CD4-positive, alpha-beta T cell treated with Interleukin-1 beta for 1 hour (primary cell): Measurements from ENCODE around the gene STXBP1.

ENCODE experiments used
- DNase-seq, 2 donors: peaks; one replicate each; pipeline ENCODE4 v3.0.0-alpha.2; 2020 to 2022

The STXBP1 gene

GRCh38 chr9:127694890-127695720, 83.0 kb downstream of the STXBP1 start:
- no peak for DNase-seq

GRCh38 chr9:127697575-127697974, 85.5 kb downstream of the STXBP1 start:
- no peak for DNase-seq

- DNase-seq = no peak
Observed at GRCh38 chr9:127698386-127698785, 86.3 kb downstream of the STXBP1 start.

- DNase-seq = peak; percentile 92 to 93
Observed at GRCh38 chr9:127698985-127699670, 87.1 kb downstream of the STXBP1 start.

- no peak for DNase-seq
Observed at GRCh38 chr9:127700140-127700539, 88.1 kb downstream of the STXBP1 start.

- no peak for DNase-seq
Observed at GRCh38 chr9:127700594-127701255, 88.6 kb downstream of the STXBP1 start.

GRCh38 chr9:127703289-127703946, 91.3 kb downstream of the STXBP1 start:
- DNase-seq = no peak

- no peak for DNase-seq
Observed at GRCh38 chr9:127705577-127706379, 93.7 kb downstream of the STXBP1 start.

GRCh38 chr9:127706836-127707241, 94.8 kb downstream of the STXBP1 start, which contains the start of gene CFAP157:
Gene CFAP157, plus strand, starts transcription at chr9:127706988. Its CDS starts 44 bp downstream, at chr9:127707032.
- no peak for DNase-seq

- peak; percentile 46 to 72 for DNase-seq
Observed at GRCh38 chr9:127707766-127708165, 95.7 kb downstream of the STXBP1 start.

- DNase-seq = no peak
Observed at GRCh38 chr9:127708952-127709587, 97.0 kb downstream of the STXBP1 start.

- DNase-seq = no peak
Observed at GRCh38 chr9:127710204-127710783, 98.2 kb downstream of the STXBP1 start.

GRCh38 chr9:127711226-127711701, 99.2 kb downstream of the STXBP1 start:
- peak in 1 of 2 donors; percentile 20 for DNase-seq

GRCh38 chr9:127711831-127712274, 99.8 kb downstream of the STXBP1 start:
- DNase-seq = no peak

GRCh38 chr9:127712371-127712770, 100.3 kb downstream of the STXBP1 start:
- no peak for DNase-seq

- DNase-seq = no peak
Observed at GRCh38 chr9:127712867-127713266, 100.8 kb downstream of the STXBP1 start.

- no peak for DNase-seq
Observed at GRCh38 chr9:127714020-127714750, 102.1 kb downstream of the STXBP1 start.

- DNase-seq = peak in 1 of 2 donors; percentile 13
Observed at GRCh38 chr9:127714951-127715469, 102.9 kb downstream of the STXBP1 start.

- peak; percentile 95 to 96 for DNase-seq
Observed at GRCh38 chr9:127715470-127716337, 103.6 kb downstream of the STXBP1 start, which contains the start of the genes PTRH1 and TTC16. Gene PTRH1, minus strand, starts transcription at chr9:127715663. Its CDS starts 24 bp downstream, at chr9:127715639. Gene TTC16, plus strand, starts transcription at chr9:127716079. Its CDS starts 67 bp downstream, at chr9:127716146.
